Superior temporal gyrus (tissue), 1 donor: ENCODE results near the gene SCO2.
"Not testable (repeated sequence)": the region's sequence is repeated elsewhere in the genome, so short reads cannot be mapped to it uniquely, and the experiment has no call there.

ENCODE experiments used
- DNase-seq: peaks from one replicate; pipeline ENCODE4 v3.0.0-alpha.2; 2016; ENCODE audit errors: extremely low spot score

Gene SCO2

GRCh38 chr22:50520184-50520583 lies 5.2 kb downstream of the SCO2 start:
- DNase-seq = not testable (repeated sequence)

GRCh38 chr22:50519151-50519550 lies 6.2 kb downstream of the SCO2 start:
- no peak for DNase-seq

GRCh38 chr22:50518606-50519005 lies 6.8 kb downstream of the SCO2 start:
- DNase-seq = no peak

GRCh38 chr22:50517495-50518260 lies 7.7 kb downstream of the SCO2 start:
- no peak for DNase-seq

- no peak for DNase-seq
Observed at GRCh38 chr22:50516891-50517290, 8.5 kb downstream of the SCO2 start.

- no peak for DNase-seq
Observed at GRCh38 chr22:50516068-50516467, 9.3 kb downstream of the SCO2 start.

GRCh38 chr22:50513175-50513574 lies 12.2 kb downstream of the SCO2 start:
- DNase-seq = no peak

- DNase-seq = no peak
Observed at GRCh38 chr22:50508897-50509296, 16.5 kb downstream of the SCO2 start.

GRCh38 chr22:50507991-50508884 lies 17.2 kb downstream of the SCO2 start, which contains the start of gene NCAPH2:
NCAPH2 (plus strand) TSS chr22:50508224; CDS start chr22:50508338, 114 bp downstream.
- peak; percentile 97 for DNase-seq

GRCh38 chr22:50507421-50507990 lies 17.9 kb downstream of the SCO2 start, which contains the start of gene LMF2:
LMF2 (minus strand) TSS chr22:50507702; CDS start chr22:50507675, 27 bp downstream.
- peak; percentile 65 for DNase-seq

- no peak for DNase-seq
Observed at GRCh38 chr22:50506611-50507420, 18.6 kb downstream of the SCO2 start.

GRCh38 chr22:50505776-50506610 lies 19.4 kb downstream of the SCO2 start:
- no peak for DNase-seq

- no peak for DNase-seq
Observed at GRCh38 chr22:50505276-50505775, 20.1 kb downstream of the SCO2 start.

GRCh38 chr22:50504369-50505211 lies 20.8 kb downstream of the SCO2 start:
- no peak for DNase-seq

GRCh38 chr22:50503475-50504145 lies 21.8 kb downstream of the SCO2 start:
- no peak for DNase-seq

- DNase-seq = no peak
Observed at GRCh38 chr22:50502628-50503474, 22.5 kb downstream of the SCO2 start.

GRCh38 chr22:50502096-50502495 lies 23.3 kb downstream of the SCO2 start:
- no peak for DNase-seq

GRCh38 chr22:50500452-50500851 lies 24.9 kb downstream of the SCO2 start:
- no peak for DNase-seq
